Uterus (tissue), 4 donors: Measurements from ENCODE around the gene SLC9B1. TPM values are rescaled to one million over a fixed set of nuclear protein-coding genes. Genes with fewer than 3 reads are reported as not detected.
"Not testable (repeated sequence)": the region's sequence is repeated elsewhere in the genome, so short reads cannot be mapped to it uniquely, and the experiment has no call there.

Source experiments
- DNase-seq, 2 donors: peaks; one replicate each; pipeline ENCODE4 v3.0.0-alpha.2; 2019 to 2020
- H3K27ac ChIP-seq, 2 donors: fragments of 200-600 bp; sonication (generic); 1 replicate in 1 of 2; 2 replicates in 1 of 2; pipeline ENCODE4 v1.5.1; 2016 to 2018
- H3K27me3 ChIP-seq, 2 donors: fragments of 200-600 bp; sonication (generic); one replicate each; pipeline ENCODE4 v1.5.1; 2018 to 2019; ENCODE audit warnings: control low read depth in 1 of 2
- H3K36me3 ChIP-seq, 2 donors: fragments of 200-600 bp; sonication (generic); one replicate each; pipeline ENCODE4 v1.5.1; 2019; ENCODE audit warnings: control low read depth in 1 of 2
- H3K4me1 ChIP-seq, 2 donors: fragments of 200-600 bp; sonication (generic); one replicate each; pipeline ENCODE4 v1.5.1; 2018 to 2019; ENCODE audit warnings: control low read depth in 1 of 2
- H3K4me3 ChIP-seq, 2 donors: fragments of 200-600 bp; sonication (generic); 1 replicate in 1 of 2; 2 replicates in 1 of 2; pipeline ENCODE4 v1.5.1; 2018 to 2019; ENCODE audit warnings: mild to moderate bottlenecking in 1 of 2
- H3K9me3 ChIP-seq, 2 donors: fragments of 200-600 bp; sonication (generic); one replicate each; pipeline ENCODE4 v1.5.1; 2019; ENCODE audit warnings: control low read depth in 1 of 2
- POLR2A ChIP-seq, 2 donors: fragments of 450-650 bp; IDR thresholded peaks; one replicate each; pipeline ENCODE4 v1.6.1; 2016; ENCODE audit warnings: antibody characterized with exemption in 2 of 2, mild to moderate bottlenecking in 1 of 2, moderate library complexity in 1 of 2
- intact Hi-C: fragments of 100-400 bp; cut with DNase I; formaldehyde crosslinking; loops from one replicate; pipeline ENCODE4 v1.15.1; 2023; ENCODE audit warnings: low total_unique reads
- total RNA-seq, 4 donors: library from RNA; depleted of rRNA in 3 of 4; stranded (reverse); fragments of >200 nt in 3 of 4; gene quantifications; one replicate each; pipeline versions ENCODE4 v1.1.0 to v1.2.4, GENCODE V29; 2014 to 2023
- TF ChIP-seq, protein P1 (sequence below), 4 experiments: fragments of 200-600 bp in 2 of 4; fragments of 450-650 bp in 2 of 4; sonication (generic) in 2 of 4; IDR thresholded peaks; one replicate each; pipeline ENCODE4 v1.5.1; 2016 to 2019; ENCODE audit warnings: antibody characterized with exemption in 4 of 4, mild to moderate bottlenecking in 2 of 4, moderate library complexity in 1 of 4
- donor health status: DM: yes; HTN: yes; CAD: no.

Gene SLC9B1
- total RNA-seq, 4 donors from 2014 or later = 0.59 to 4.8 (median 2.5) TPM; not detected in 1

DNA sequence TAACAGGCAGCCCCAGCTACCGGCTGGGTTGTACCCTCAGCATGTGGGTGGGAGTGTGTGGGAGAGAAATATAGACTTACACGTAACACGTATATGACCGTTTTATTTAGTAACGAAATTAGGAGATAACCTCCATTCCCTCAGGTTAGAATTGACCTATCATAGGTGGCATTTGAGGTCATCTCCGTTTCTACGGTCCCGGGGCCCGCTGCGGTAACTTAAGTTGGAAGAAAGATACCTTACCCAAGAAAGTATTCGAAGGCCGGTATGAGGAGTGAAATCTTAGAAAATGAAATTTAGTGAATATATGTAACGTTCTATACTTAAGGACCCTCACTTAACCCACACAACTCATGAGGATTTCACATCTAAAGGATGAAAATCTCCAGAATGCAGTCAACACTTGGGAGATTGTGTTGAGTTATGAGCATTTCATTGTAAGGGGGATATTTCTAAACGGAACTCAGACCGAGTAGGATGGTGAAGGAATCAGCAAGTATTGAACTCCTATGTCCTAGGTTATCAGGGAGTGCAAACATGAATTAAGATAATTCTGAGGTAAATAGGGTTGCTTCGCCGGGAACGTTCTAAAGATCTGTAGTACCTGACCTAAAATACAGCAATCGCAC, 149.8 kb downstream of the SLC9B1 start:
- no peak for TF ChIP-seq POLR2A (IDR thresholded peaks at IDR 0.05)
- TF ChIP-seq, protein P1, sequence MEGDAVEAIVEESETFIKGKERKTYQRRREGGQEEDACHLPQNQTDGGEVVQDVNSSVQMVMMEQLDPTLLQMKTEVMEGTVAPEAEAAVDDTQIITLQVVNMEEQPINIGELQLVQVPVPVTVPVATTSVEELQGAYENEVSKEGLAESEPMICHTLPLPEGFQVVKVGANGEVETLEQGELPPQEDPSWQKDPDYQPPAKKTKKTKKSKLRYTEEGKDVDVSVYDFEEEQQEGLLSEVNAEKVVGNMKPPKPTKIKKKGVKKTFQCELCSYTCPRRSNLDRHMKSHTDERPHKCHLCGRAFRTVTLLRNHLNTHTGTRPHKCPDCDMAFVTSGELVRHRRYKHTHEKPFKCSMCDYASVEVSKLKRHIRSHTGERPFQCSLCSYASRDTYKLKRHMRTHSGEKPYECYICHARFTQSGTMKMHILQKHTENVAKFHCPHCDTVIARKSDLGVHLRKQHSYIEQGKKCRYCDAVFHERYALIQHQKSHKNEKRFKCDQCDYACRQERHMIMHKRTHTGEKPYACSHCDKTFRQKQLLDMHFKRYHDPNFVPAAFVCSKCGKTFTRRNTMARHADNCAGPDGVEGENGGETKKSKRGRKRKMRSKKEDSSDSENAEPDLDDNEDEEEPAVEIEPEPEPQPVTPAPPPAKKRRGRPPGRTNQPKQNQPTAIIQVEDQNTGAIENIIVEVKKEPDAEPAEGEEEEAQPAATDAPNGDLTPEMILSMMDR (IDR thresholded peaks at IDR 0.05) = no peak
- DNase-seq = no peak

DNA sequence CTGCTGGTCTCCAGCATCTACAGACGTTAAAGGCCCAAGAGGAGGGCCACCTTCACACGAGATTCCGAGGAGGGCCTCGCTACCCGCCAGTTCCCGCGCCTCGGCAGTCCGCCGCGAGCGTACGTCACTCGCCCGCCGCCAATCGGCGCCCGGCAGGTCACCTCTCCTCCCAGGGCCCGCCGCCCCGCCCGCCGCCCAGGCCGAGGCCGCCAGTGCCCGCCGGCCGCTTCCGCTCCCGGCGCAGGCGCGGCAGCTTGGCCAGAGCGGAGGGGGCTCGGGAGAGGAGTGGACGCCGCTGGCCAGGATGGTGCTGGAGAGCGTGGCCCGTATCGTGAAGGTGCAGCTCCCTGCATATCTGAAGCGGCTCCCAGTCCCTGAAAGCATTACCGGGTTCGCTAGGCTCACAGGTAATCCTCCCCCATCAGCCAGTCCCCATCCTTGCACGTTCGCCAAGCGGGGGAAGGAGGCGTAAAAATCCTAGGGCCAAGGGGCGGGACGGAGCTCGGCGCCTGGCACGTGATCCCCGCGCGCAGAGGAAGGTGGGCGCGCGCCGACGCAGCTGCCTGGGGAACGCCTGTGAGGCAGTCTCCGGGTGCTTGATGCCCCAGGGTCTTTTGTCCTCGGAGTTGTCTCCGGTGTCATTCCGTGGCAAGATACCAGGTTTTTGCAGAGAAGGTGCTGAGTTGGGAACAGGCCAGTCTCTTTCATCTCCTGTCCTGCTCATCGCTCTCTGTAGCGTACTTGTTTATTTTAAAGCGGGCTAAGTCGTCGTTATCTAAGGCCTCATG, 150.5 kb downstream of the SLC9B1 start, which contains the start of gene CISD2:
TSS of gene CISD2 (plus strand) at position 212 of the 788 bp plus-strand sequence. CDS start at position 305, 93 bp downstream.
- Histone ChIP-seq H3K27me3 (no peaks in the 10 kb centered on the region), H3K9me3 (no peaks in the 10 kb centered on the region), H3K4me1 (peaks cover 0 to 8% of the 10 kb centered on the region in 2 donors), H3K4me3 (peak within 1 kb of the TSS; percentile 52 to 56), H3K27ac (peak within 1 kb of the TSS; percentile 95 to 98), H3K36me3 (no peaks in the 10 kb centered on the region)
- peak; percentile 76 to 77 for TF ChIP-seq POLR2A (IDR thresholded peaks at IDR 0.05)
- TF ChIP-seq, protein P1 (IDR thresholded peaks at IDR 0.05) = peak in 3 of 4 experiments; percentile 6 to 28 (median 27)
- intact Hi-C loops = loop anchor here (2.0 kb wide), 1 partner anchor 42 kb away; the partner anchor contains the start of gene UBE2D3
- DNase-seq = peak; percentile 90 to 91

More for the DNA sequence above, 149.8 kb downstream of the SLC9B1 start:
- H3K9me3 ChIP-seq = no peaks in the 10 kb centered on the region
- H3K4me3 ChIP-seq = peak overlapping the region; percentile 52 to 56
- no peaks in the 10 kb centered on the region for H3K27me3 ChIP-seq
- H3K36me3 ChIP-seq = no peaks in the 10 kb centered on the region
- intact Hi-C loops = loop anchor here (2.0 kb wide), 1 partner anchor 43 kb away; the partner anchor contains the start of gene UBE2D3
- H3K27ac ChIP-seq = peak overlapping the region; percentile 95 to 98
- H3K4me1 ChIP-seq = peaks cover 0 to 8% of the 10 kb centered on the region in 2 donors

DNA sequence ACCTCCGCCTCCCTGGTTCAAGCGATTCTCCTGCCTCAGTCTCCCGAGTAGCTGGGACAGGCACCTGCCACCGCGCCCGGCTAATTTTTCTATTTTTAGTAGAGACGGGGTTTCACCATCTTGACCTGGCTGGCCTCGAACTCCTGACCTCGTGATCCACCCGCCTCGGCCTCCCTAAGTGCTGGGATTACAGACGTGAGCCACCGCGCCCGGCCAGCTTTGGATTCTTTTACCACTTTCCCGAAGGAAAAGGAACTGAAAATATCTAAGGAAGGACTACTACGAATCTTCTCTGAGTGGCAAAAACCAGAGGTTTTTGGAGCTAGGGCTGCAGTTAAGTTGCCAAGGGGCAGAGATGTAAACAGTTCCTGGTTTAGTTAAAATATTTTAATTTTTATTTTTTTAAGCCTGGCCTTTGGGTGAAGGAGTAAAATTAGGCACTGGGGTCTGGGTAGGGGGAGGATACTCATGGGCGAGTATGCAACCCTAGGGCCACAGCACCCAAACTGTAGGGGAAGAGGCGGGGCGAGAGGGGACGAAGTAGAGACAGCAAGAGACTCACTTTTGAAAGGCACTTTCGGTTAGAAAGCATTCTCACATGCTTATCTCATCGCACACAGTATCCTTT, 151.2 kb downstream of the SLC9B1 start:
- no peaks in the 10 kb centered on the region for H3K36me3 ChIP-seq
- peak overlapping the region; percentile 95 to 98 for H3K27ac ChIP-seq
- peak; percentile 15 to 24 for DNase-seq
- TF ChIP-seq, protein P1 (IDR thresholded peaks at IDR 0.05) = no peak
- TF ChIP-seq POLR2A (IDR thresholded peaks at IDR 0.05) = no peak
- peak overlapping the region; percentile 52 to 56 for H3K4me3 ChIP-seq
- intact Hi-C loops = loop anchor here (2.0 kb wide), 1 partner anchor 41 kb away; the partner anchor contains the start of gene UBE2D3
- H3K9me3 ChIP-seq = no peaks in the 10 kb centered on the region
- H3K4me1 ChIP-seq = peaks cover 0 to 8% of the 10 kb centered on the region in 2 donors
- H3K27me3 ChIP-seq = no peaks in the 10 kb centered on the region

DNA sequence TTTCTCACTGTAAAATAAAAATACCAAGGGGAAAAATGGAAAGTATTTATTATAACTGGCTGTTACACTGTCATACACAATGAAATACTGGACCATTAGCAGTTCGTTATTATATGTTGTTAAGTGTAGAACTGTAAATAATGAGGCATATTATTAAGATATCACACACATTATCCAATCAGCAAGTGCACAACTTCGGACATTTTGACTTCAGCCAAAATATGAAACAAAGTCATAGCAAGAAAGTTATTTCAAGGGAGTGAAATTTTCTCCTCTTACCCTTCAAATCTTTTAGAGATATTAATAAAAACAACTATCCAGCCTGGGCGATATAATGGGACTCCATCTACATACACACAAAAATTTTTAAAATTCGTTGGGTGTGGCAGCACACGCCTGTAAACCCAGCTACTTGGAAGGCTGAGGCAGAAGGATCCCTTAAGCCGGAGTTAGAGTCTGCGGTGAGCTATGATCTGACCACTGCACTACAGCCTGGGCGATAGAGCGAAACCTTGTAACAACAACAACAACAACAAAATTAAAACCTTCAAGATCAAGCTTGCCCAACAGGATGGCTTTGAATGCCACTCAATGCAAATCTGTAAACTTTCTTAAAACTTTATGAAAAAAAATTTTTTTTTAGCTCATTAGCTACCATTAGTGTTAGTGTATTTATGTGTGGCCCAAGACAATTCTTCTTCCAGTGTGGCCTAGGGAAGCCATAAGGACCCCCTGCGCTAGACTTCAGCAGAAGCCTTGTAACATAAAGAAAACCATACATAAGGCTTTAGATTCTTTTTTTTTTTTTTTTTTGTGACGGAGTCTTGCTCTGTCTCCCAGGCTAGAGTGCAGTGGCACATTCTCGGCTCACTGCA, 152.0 kb downstream of the SLC9B1 start:
- H3K4me3 ChIP-seq = peak overlapping the region; percentile 52 to 56
- H3K36me3 ChIP-seq = no peaks in the 10 kb centered on the region
- intact Hi-C loops = loop anchor here (2.0 kb wide), 1 partner anchor 41 kb away; the partner anchor contains the start of gene UBE2D3

DNA sequence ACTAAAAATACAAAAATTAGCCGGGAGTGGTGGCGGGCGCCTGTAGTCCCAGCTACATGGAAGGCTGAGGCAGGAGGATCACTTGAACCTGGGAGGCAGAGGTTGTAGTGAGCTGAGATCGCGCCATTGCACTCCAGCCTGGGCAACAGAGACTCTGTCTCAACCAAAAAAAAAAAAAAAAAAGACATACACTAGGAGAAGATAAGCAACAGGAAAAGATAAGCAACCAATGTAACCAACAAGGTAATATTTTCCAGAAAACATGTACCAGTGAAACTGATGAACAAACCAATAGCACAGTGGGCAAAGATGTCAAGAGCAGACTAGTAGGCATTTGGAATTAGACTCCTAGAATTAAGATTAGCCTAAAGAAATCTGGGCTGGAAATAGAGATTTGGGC, 154.2 kb downstream of the SLC9B1 start:
- H3K4me1 ChIP-seq, H3K36me3 ChIP-seq, DNase-seq, H3K9me3 ChIP-seq, intact Hi-C loops, H3K27ac ChIP-seq, H3K4me3 ChIP-seq, H3K27me3 ChIP-seq: not testable (repeated sequence)

More for the DNA sequence above, 152.0 kb downstream of the SLC9B1 start:
- TF ChIP-seq, protein P1 (IDR thresholded peaks at IDR 0.05) = no peak
- Histone ChIP-seq H3K27me3 (no peaks in the 10 kb centered on the region), H3K4me1 (peaks cover 0 to 8% of the 10 kb centered on the region in 2 donors), H3K27ac (peak overlapping the region; percentile 95 to 98), H3K9me3 (no peaks in the 10 kb centered on the region)
- DNase-seq = no peak
